ENCODE results near the gene BTD.

BTD gene

DNA sequence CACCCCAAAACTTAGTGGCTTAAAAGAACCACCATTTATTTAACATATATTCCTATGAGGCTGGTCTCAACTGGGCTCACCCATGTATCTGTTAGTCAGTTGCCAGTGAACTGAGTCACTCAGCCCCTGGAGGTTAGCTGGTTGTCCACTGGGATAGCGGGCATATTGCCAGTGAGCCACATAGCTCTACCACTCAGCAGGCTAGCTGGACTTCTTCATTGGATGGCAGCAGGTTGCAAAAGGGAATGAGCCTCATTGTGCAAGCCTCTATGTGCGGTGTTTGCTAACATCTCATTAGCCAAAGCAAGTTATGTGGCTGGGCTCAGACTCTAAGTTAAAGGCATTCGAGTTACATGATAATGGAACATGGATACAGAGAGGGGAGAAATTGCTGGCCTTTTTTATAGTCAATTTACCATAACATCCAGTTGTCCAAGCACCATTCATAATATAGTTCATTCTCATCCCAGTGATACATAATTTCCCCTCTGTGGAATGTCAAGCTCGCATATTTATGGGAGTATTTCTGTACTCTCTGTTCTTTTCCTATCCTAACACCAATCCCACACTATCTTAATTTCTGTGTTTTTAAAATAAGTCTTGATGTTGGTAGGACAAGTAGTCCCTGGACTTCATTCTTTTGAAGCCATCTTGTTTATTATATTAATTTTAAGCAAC lies 8.7 kb downstream of the BTD start:
- no peak overlapping the region for H4K8ac ChIP-seq (ENCODE audit: low read depth, low read length)
- no peak overlapping the region for H2BK12ac ChIP-seq (ENCODE audit: low read length)
- no peaks in the 10 kb centered on the region for H3K36me3 ChIP-seq (replicated peaks in 1 of 2; ENCODE audit: control insufficient read depth in 2 of 2, insufficient read depth in 2 of 2, low read length in 2 of 2)
- no peaks in the 10 kb centered on the region for H3K4me1 ChIP-seq (ENCODE audit: control insufficient read depth in 2 of 2, insufficient read depth in 1 of 2, low read depth in 1 of 2, low read length in 2 of 2)
- no peak overlapping the region for H2AFZ ChIP-seq (ENCODE audit: low read length)
- H3K27me3 ChIP-seq (ENCODE audit: control insufficient read depth in 3 of 3, insufficient read depth in 3 of 3, low read depth in 1 of 3, low read length in 3 of 3), result no peaks in the 10 kb centered on the region
- no peak overlapping the region for H3K23ac ChIP-seq (ENCODE audit: low read depth, low read length, poor library complexity)
- no peaks in the 10 kb centered on the region for H3K9me3 ChIP-seq (replicated peaks in 1 of 2; ENCODE audit: control insufficient read depth in 2 of 2, insufficient read depth in 1 of 2, low read depth in 1 of 2, low read length in 2 of 2)
- H3K9ac ChIP-seq (ENCODE audit: low read depth, low read length, poor library complexity), result no peak overlapping the region
- no peak overlapping the region for H3K4ac ChIP-seq (ENCODE audit: low read length)
- H2BK15ac ChIP-seq (ENCODE audit: low read length), result no peak overlapping the region
- no peak overlapping the region for H3K27ac ChIP-seq (replicated peaks; ENCODE audit: low read length)
- no peak overlapping the region for H3K18ac ChIP-seq (ENCODE audit: low read length)
- no peak overlapping the region for H4K91ac ChIP-seq (ENCODE audit: low read depth, low read length, poor library complexity)
- no peak overlapping the region for H3K4me2 ChIP-seq (ENCODE audit: insufficient read depth, low read length, poor library complexity, severe bottlenecking)
- no peak for DNase-seq (ENCODE audit: low spot score)
- H3K14ac ChIP-seq (ENCODE audit: low read length), result no peak overlapping the region
- WGBS, 2 donors (ENCODE audit: extremely low coverage in 2 of 2, insufficient read length in 2 of 2, insufficient replicate concordance in 1 of 2), result no CpG with 5 or more reads among the region's 4 CpGs
- H3K4me3 ChIP-seq (ENCODE audit: low read length in 2 of 2), result no peak overlapping the region
- H3K79me1 ChIP-seq (ENCODE audit: low read depth, low read length), result no peaks in the 10 kb centered on the region
- no peak overlapping the region for H2BK120ac ChIP-seq (ENCODE audit: low read depth, low read length)
- no peak overlapping the region for H2BK5ac ChIP-seq (ENCODE audit: low read length)
- no peak overlapping the region for H2AK5ac ChIP-seq (ENCODE audit: low read depth, low read length)

GRCh38 chr3:15611018-15611417 lies 9.5 kb downstream of the BTD start:
- Histone ChIP-seq H3K4ac (ENCODE audit: low read length) (no peak overlapping the region), H2AK5ac (ENCODE audit: low read depth, low read length) (no peak overlapping the region), H3K9me3 (replicated peaks in 1 of 2; ENCODE audit: control insufficient read depth in 2 of 2, insufficient read depth in 1 of 2, low read depth in 1 of 2, low read length in 2 of 2) (no peaks in the 10 kb centered on the region), H4K91ac (ENCODE audit: low read depth, low read length, poor library complexity) (no peak overlapping the region), H3K36me3 (replicated peaks in 1 of 2; ENCODE audit: control insufficient read depth in 2 of 2, insufficient read depth in 2 of 2, low read length in 2 of 2) (no peaks in the 10 kb centered on the region), H3K9ac (ENCODE audit: low read depth, low read length, poor library complexity) (no peak overlapping the region), H3K4me2 (ENCODE audit: insufficient read depth, low read length, poor library complexity, severe bottlenecking) (no peak overlapping the region), H2BK12ac (ENCODE audit: low read length) (no peak overlapping the region), H2BK15ac (ENCODE audit: low read length) (no peak overlapping the region), H2BK120ac (ENCODE audit: low read depth, low read length) (no peak overlapping the region), H2AFZ (ENCODE audit: low read length) (no peak overlapping the region), H3K18ac (ENCODE audit: low read length) (no peak overlapping the region), H3K27me3 (ENCODE audit: control insufficient read depth in 3 of 3, insufficient read depth in 3 of 3, low read depth in 1 of 3, low read length in 3 of 3) (no peaks in the 10 kb centered on the region), H3K4me3 (ENCODE audit: low read length in 2 of 2) (no peak overlapping the region), H3K14ac (ENCODE audit: low read length) (no peak overlapping the region), H3K27ac (replicated peaks; ENCODE audit: low read length) (no peak overlapping the region), H3K23ac (ENCODE audit: low read depth, low read length, poor library complexity) (no peak overlapping the region), H3K79me1 (ENCODE audit: low read depth, low read length) (no peaks in the 10 kb centered on the region), H2BK5ac (ENCODE audit: low read length) (no peak overlapping the region), H4K8ac (ENCODE audit: low read depth, low read length) (no peak overlapping the region), H3K4me1 (ENCODE audit: control insufficient read depth in 2 of 2, insufficient read depth in 1 of 2, low read depth in 1 of 2, low read length in 2 of 2) (no peaks in the 10 kb centered on the region)
- no CpG with 5 or more reads among the region's 3 CpGs for WGBS, 2 donors (ENCODE audit: extremely low coverage in 2 of 2, insufficient read length in 2 of 2, insufficient replicate concordance in 1 of 2)
- DNase-seq (ENCODE audit: low spot score), result no peak

GRCh38 chr3:15612001-15612400 lies 10.5 kb downstream of the BTD start:
- Histone ChIP-seq H3K9me3 (replicated peaks in 1 of 2; ENCODE audit: control insufficient read depth in 2 of 2, insufficient read depth in 1 of 2, low read depth in 1 of 2, low read length in 2 of 2) (no peaks in the 10 kb centered on the region), H2BK12ac (ENCODE audit: low read length) (no peak overlapping the region), H2BK120ac (ENCODE audit: low read depth, low read length) (no peak overlapping the region), H2AK5ac (ENCODE audit: low read depth, low read length) (no peak overlapping the region), H4K91ac (ENCODE audit: low read depth, low read length, poor library complexity) (no peak overlapping the region), H3K4me2 (ENCODE audit: insufficient read depth, low read length, poor library complexity, severe bottlenecking) (no peak overlapping the region), H3K79me1 (ENCODE audit: low read depth, low read length) (no peaks in the 10 kb centered on the region), H3K18ac (ENCODE audit: low read length) (no peak overlapping the region), H4K8ac (ENCODE audit: low read depth, low read length) (no peak overlapping the region), H2AFZ (ENCODE audit: low read length) (no peak overlapping the region), H2BK15ac (ENCODE audit: low read length) (no peak overlapping the region), H3K27me3 (ENCODE audit: control insufficient read depth in 3 of 3, insufficient read depth in 3 of 3, low read depth in 1 of 3, low read length in 3 of 3) (no peaks in the 10 kb centered on the region), H3K36me3 (replicated peaks in 1 of 2; ENCODE audit: control insufficient read depth in 2 of 2, insufficient read depth in 2 of 2, low read length in 2 of 2) (no peaks in the 10 kb centered on the region), H3K4ac (ENCODE audit: low read length) (no peak overlapping the region), H2BK5ac (ENCODE audit: low read length) (no peak overlapping the region), H3K4me1 (ENCODE audit: control insufficient read depth in 2 of 2, insufficient read depth in 1 of 2, low read depth in 1 of 2, low read length in 2 of 2) (no peaks in the 10 kb centered on the region), H3K4me3 (ENCODE audit: low read length in 2 of 2) (no peak overlapping the region), H3K14ac (ENCODE audit: low read length) (no peak overlapping the region), H3K9ac (ENCODE audit: low read depth, low read length, poor library complexity) (no peak overlapping the region), H3K23ac (ENCODE audit: low read depth, low read length, poor library complexity) (no peak overlapping the region), H3K27ac (replicated peaks; ENCODE audit: low read length) (no peak overlapping the region)
- no CpG with 5 or more reads among the region's 1 CpG for WGBS, 2 donors (ENCODE audit: extremely low coverage in 2 of 2, insufficient read length in 2 of 2, insufficient replicate concordance in 1 of 2)
- DNase-seq (ENCODE audit: low spot score), result no peak

- no peaks in the 10 kb centered on the region for H3K79me1 ChIP-seq (ENCODE audit: low read depth, low read length)
- H3K4me3 ChIP-seq (ENCODE audit: low read length in 2 of 2), result no peak overlapping the region
- H4K8ac ChIP-seq (ENCODE audit: low read depth, low read length), result no peak overlapping the region
- no peak for DNase-seq (ENCODE audit: low spot score)
- H4K91ac ChIP-seq (ENCODE audit: low read depth, low read length, poor library complexity), result no peak overlapping the region
- H2BK12ac ChIP-seq (ENCODE audit: low read length), result no peak overlapping the region
- H2AFZ ChIP-seq (ENCODE audit: low read length), result no peak overlapping the region
- no peaks in the 10 kb centered on the region for H3K27me3 ChIP-seq (ENCODE audit: control insufficient read depth in 3 of 3, insufficient read depth in 3 of 3, low read depth in 1 of 3, low read length in 3 of 3)
- H3K9ac ChIP-seq (ENCODE audit: low read depth, low read length, poor library complexity), result no peak overlapping the region
- no peak overlapping the region for H3K23ac ChIP-seq (ENCODE audit: low read depth, low read length, poor library complexity)
- no peaks in the 10 kb centered on the region for H3K4me1 ChIP-seq (ENCODE audit: control insufficient read depth in 2 of 2, insufficient read depth in 1 of 2, low read depth in 1 of 2, low read length in 2 of 2)
- H2AK5ac ChIP-seq (ENCODE audit: low read depth, low read length), result no peak overlapping the region
- H3K4ac ChIP-seq (ENCODE audit: low read length), result no peak overlapping the region
- no peak overlapping the region for H2BK15ac ChIP-seq (ENCODE audit: low read length)
- H3K4me2 ChIP-seq (ENCODE audit: insufficient read depth, low read length, poor library complexity, severe bottlenecking), result no peak overlapping the region
- H3K9me3 ChIP-seq (replicated peaks in 1 of 2; ENCODE audit: control insufficient read depth in 2 of 2, insufficient read depth in 1 of 2, low read depth in 1 of 2, low read length in 2 of 2), result peaks cover 2 to 4% of the 10 kb centered on the region in 2 donors
- H3K36me3 ChIP-seq (replicated peaks in 1 of 2; ENCODE audit: control insufficient read depth in 2 of 2, insufficient read depth in 2 of 2, low read length in 2 of 2), result no peaks in the 10 kb centered on the region
- no peak overlapping the region for H2BK5ac ChIP-seq (ENCODE audit: low read length)
- no peak overlapping the region for H3K14ac ChIP-seq (ENCODE audit: low read length)
- no CpG with 5 or more reads among the region's 1 CpG for WGBS, 2 donors (ENCODE audit: extremely low coverage in 2 of 2, insufficient read length in 2 of 2, insufficient replicate concordance in 1 of 2)
- H3K27ac ChIP-seq (replicated peaks; ENCODE audit: low read length), result no peak overlapping the region
- H2BK120ac ChIP-seq (ENCODE audit: low read depth, low read length), result no peak overlapping the region
- H3K18ac ChIP-seq (ENCODE audit: low read length), result no peak overlapping the region
These were observed 13.4 kb downstream of the BTD start for GRCh38 chr3:15614958-15615357.
